Activated CD4-positive, CD25-positive, alpha-beta regulatory T cell (primary cell): ENCODE data around the gene GPR17.

Experiments used
- DNase-seq, 4 experiments: peaks; one replicate each; lab custom pipeline; 2025; lab: John Stamatoyannopoulos, UW

Gene GPR17

DNA sequence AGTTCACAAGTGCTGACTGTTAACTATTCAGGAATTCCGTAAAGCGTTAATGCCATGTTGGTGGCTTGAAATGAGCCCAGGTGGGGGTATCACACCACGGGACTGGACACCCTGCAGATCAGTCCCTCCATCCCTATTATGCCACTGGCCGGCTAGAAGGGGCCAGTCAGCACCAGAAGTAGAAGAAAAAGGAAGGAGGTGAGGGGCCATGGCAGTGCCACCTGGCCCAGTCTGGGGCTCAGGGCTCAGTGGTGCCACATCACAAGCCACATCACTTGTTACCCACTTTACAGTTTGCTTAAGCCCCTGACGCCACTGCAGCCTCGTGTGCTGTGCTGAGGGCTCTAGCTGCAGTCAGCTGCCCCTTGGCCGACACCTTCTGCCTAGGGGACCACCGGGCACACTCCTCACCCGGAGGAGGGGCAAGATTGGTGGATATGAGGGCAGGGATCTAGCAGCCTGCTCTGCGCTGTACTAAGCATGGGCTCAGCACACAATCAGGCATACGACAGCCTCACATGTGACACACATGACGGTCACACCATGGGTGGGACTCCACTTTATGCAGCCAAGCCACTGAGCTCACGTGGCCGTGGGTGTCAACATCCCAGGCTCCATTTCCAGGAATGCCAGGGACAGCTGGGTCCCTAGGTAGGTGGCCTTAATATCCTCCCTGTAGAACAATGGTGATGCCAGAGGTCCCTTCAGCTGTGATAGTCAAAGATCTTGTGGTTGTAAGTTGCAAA lies 25.8 kb downstream of the GPR17 start:
- DNase-seq, result no peak

DNA sequence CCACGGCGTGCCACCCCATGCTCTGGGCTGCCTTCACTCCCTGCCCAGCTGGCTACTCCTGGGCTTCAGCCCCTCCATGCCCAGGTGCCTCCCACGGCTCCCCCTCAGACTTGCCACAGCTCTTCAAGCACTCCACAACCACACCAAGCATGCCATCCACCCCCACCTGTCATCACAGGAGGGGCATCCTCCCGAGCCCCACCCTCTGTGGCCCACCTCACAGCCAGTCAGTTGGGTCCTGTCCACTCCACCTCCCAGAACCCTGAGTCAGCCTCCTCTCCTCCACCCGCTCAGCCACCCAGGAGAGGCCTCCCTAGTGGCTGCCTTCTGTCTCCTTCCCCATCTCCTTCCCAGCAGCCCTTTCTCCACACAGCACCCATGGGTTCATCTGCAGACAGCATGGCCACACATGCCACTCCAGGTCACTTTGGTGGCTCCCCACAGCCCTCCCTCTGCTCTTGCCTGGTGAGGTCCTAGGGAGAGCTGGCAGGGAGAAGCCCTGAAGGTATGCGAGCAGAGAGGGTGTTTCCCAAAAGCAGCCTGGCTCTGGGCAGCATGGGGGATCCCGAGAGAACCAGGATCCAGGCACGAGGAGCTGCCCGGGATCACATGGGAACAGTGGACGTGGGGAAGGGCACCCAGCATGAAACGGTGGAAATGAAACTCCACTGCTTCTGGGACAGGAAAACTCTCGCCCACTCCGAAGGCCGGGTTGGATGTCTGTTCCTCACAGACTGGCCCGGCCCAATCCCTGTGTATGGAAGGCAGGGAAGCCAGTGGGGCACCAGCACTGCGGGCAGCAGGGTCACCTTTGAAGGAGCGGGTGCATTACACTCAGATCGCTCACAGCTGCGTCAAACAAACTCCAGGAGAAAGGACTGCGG lies 26.6 kb downstream of the GPR17 start:
- DNase-seq, result no peak

DNA sequence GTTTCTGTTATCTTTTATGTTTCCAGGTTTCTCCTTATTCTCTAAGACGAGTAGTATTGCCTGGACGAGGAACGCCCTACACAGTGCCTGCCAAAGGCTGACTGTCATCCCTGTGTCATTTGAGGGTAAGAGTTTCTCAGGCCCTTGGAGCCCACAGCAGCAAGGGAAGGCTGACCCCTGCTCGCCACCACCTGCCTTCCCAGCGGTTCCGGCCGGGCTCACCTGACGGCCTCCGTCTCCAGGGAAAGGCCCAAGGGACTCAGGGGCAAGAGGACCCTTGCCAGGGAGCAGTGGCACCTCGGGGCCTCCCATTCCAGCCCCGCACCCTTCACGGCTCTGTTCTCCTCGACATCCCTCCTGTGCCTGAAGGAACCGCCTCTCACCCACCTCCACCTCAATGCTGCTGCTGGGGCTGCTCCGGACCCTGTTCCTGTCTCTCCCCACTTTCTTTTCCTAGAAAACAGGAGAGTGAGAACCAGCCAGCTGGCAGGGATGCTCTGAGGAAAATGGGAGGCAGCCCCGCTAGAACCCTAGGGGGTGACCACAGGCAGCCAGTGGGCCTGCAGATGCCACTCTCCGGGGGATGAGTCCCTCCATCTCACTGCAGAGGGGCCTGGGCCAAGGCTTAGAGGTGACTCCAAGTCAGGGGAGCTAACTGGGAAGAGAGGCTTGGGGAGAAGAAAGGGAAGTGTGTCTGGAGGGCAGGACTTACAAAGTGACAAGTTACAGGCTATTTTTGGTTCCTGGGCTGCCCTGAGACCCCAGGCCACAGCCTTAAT lies 27.5 kb downstream of the GPR17 start:
- DNase-seq, result no peak

DNA sequence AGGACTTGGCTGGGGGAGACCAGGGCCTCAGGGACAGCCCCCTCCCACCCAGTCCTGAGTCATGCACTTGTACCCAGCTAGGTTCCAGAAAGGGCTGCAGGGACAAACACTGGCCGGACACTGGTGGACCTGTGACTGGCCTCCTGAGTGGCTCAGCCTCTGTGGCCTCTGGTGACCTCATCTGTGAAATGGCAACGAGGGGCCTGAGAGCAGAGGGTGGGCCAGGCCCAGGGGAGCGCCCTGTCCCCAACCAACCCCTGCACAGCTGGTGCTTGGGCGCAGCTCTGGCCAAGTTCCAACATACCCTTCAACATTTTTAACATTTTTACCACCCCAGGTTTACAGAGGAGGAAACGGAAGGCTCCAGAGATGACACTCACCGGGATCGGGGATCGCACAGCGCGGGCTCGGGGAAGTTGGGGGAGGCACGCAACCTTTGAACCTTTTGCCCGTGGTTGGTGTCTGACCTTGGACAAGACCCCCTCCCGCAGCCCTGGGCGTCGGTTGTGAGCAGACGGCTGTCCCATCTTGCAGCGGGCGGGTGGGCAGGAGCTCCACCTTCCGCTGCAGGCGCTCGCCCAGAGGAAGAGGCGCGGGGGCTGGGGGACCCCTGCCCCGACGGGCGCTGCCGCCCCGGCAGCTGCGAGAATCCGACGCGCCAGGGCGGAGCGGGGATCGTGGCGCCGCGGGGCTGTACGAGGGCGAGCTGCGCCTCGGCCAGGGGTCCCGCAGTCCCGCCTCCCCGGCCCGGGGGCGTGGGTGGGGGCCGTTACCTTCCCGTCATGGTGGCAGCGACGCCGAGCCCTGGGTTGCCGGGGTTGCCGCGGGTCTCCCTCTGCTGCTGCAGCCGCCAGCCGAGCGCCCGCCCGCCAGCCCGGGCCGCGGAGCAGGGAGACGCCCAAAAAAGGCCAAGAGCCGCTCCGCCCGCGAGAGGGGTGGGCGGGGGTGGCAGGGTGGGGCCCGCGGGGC lies 28.6 kb downstream of the GPR17 start:
- DNase-seq, result no peak

DNA sequence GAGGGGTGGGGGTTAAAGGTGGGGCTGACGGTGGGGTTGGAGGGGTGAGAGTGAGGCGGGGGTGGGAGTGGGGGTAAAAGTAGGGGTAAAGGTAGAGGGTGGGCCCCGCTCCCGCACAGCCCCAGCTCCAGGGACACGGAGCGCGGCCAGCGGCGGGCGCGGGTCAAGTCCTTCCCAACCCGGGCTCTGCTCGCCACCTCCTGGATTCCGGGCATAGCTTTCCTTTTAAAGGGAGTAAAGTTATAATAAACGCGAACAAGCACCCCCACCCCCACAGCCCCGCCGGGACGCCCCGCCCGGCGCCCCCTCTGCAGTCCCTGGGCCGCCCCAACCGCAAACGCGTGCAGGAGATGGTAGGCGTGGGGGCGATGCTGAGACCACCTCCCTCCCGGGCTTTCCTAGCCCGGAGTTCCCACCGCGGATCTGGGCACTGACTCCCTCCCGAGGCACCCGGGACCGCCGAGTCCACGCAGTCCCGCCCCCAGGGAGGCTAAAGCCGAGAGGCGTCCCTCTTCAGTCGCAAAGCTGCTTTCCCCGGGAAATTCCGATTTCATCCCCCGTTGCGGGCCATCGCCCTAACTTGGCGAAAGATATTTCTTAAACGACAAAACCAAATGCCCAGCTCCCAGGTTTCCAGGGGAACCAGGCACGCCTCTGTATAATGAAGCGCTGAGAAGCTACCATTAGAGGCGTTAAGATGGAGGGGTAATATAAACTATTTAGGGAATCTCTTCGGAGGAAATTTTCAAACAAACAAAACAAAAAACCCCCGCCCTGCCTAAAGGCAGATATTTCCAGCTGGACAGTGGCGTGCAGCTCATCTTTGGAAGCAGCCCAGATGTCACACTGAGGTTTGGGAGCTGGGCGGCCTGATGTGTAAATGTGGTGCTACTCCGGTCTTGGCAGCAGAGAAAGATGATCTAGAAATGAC lies 29.6 kb downstream of the GPR17 start, which contains the start of gene LIMS2:
TSS of gene LIMS2 (minus strand) at position 200 of the 931 bp plus-strand sequence. CDS start 506 bp downstream, outside the sequence.
- DNase-seq, result no peak

DNA sequence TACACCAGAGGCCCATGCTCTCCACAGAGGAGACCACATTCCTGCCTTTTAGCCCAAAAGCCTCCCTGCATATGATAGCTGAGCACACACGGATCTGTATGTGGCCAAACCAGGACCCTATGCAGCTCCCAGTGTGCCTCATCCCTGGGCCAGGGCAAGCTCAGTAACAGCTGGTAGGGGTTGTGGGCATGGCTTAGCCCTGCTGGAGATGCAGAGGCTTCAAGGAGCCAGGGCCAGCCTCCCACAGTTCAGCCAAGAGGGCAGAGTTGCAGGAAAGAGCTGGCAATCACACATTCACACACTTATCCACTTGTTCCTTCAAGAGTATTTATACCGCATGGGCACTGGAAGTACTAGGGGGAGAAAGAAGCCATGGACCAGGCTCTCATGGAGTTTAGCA lies 31.0 kb downstream of the GPR17 start:
- DNase-seq, result no peak

DNA sequence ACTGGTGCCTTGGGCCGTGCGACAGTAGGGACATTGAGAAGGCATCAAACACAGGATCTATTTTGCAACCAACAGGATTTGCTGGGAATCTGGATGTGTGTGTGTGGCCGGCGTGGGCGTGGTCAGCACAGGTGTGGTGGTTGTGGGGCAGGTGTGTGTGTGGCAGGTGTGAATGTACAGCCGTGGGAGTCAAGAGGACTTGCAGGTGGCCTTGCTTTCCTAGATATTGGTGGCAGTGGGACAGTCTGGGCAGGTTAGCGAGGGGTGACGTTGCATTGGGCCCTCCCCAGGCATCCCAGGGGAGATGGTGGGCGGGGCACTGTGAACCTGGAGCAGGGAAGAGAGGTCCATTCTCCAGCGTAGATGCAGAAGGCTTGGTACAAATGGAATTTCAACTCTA lies 32.6 kb downstream of the GPR17 start:
- no peak for DNase-seq

DNA sequence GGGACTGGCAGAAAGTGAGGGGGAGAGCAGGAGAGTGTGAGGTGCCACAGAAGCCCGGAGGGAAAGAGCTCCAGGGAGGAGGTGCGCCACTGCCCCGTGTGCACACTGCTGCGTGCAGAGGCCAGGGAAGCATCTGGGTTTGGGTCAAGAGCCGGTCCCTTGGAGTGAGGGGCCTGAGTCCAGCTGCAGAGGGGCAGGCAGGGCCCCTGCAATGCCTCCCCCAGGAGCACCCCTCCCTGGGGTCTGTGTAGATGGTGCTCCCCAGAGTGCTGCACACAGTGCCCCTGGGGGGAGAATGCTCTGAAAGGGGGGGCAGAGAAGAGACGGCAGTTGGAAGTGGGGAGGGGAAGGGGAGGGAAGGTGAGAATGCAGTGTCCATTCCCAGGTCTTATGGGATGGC lies 33.0 kb downstream of the GPR17 start:
- DNase-seq, result no peak

DNA sequence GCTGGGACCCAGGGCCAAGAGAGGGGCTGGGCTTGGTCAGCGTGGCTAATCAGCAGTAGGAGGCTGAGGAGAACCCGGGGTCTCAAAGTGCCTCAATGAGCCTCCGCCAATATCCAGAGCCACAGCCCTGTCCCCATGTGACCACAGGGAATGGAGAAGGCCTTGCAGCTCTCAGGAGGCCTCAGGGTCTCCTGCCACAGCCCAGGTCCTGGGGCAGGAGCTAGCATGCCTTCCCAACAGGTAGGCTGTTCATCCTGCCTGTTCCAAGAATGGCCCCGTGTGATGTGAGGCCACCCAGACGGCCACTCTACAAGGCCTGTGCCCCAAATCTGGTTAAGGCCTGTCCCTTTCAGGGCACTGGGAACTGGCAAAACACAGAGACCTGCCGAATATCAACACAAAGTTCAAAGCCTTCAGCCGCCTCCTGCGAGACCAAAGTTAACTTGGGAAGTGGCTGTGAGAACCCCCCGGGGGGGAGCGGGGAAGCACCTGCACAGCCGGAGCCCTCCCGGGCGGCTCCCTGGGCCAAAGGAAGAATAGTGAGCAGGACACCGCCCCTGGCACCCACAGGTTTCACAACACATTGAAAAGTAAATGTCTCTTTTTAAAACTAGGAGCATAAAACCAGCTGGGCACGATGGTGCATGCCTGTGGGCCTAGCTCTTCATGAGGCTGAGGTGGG lies 33.9 kb downstream of the GPR17 start:
- no peak for DNase-seq

DNA sequence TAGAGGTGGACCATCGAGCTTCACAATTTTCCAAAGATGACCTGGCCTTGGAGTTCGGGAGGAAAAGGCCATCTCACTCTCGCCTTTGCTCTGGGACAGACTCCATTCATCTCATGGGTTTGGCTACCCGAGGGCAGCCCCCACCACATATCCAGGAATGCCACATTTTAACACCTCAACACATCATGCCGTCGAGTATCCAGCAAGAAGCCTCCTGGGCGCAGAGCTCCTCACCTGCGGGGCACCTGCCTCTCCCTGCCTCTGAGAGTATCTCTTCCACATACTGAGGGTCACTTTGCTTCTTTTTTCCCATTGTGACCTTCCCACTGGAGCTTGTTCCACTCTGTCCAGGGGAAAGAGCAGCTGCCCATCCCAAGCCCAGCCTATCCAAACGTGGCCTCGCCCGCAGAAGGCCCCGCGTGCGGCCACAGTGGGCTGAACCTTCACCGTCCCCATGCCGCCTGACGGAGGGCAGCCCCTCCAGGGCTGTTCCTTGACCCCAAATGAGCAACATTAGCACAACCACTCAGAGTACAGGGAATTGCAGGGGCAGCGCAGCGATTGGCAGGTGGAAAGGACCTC lies 34.8 kb downstream of the GPR17 start:
- DNase-seq, result no peak

DNA sequence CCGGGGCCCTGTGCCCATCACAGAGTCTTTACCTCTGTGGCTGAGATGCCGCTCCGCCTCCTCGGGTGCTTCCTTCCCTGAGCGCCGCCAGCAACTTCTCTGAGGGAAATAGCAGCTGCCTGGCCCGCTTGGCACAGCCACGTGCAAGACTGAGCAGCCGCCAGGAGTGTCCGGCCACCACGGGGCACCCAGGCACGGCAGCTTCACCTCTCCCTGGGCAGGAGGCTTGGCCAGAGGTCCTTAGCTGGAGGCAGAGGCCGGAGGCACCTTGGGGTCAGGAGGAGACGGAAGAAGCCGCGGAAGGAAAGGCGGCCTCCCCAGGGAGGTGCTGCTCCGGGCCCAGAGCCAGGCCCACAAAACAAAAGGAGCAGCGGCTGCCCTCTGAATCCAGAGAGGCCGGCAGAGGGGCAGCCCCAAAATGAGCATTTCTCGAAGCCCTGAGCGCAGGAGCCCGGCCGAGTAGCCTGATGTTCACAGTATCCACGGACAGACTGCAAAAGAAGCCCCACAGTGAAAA lies 35.4 kb downstream of the GPR17 start:
- no peak for DNase-seq

DNA sequence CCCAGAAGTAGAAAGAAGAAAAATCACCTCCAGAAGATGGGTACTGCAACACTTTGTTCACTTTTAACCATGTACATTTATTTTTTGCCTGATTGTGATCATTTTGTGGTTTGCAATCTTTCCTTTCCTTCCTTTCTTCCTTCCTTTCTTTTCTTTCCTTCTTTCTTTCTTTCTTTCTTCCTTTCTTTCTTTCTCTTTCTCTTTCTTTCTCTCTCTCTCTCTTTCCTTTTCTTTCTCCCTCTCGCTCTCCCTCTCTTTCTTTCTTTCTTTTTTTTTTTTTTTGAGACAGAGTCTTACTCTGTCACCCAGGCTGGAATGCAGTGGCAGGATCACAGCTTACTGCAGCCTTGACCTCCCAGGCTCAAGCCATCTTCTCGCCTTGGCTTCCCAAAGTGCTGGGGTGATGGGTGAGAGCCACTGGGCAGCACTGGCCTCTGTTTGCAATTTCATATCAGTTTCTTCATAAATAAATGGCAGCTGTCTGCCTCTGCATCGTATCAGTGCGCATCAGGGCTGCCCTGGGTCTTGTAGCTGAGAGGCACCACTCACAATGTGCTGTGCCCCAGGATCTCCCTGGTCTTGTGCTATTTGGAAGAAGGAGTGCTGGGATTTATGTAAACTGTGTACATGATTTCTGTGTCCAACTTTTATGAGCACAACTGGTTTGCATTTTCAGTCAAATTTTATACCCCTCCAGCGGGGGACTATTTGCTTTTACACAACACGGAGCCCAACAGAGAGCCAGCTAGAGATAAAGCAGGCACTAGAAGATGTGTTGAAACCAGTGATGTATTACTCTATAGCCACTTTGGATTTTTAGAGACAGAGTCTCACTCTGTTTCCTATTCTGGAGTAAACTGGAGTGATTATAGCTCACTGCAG lies 36.3 kb downstream of the GPR17 start:
- DNase-seq, result no peak

DNA sequence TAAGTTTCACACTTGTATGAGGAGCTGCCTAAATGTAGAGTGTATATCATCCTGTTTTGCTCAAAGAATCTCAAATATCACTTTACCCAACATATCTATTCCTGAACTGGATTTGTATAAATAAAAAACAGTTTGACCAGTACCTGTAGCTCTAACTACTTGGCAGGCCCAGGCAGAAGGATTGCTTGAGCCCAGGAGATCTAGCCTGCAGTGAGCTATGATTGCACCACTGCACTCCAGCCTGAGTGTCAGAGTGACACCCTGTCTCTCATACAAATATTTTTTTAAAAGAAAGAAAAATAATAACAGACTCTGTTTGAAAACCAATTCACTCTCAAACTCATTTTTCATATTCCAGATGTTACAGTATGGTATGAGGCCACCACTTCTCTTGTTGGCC lies 37.1 kb downstream of the GPR17 start:
- DNase-seq, result no peak

DNA sequence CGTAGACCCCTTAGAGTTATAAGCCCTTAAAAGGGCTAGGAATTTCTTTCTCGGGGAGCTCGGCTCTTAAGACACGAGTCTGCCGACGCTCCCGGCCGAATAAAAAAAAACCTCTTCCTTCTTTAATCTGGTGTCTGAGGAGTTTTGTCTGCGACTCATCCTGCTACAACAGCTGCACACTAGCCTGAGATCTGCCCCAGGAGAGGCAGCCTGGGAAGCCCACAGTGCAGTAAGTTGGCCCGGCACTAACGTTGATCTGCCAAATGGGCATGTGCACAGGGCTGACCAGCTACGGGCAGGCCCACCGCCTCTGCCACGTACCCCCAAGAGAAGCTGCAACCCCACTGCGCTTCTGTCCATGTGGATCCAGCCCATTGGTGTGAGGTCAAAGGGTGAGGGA lies 37.8 kb downstream of the GPR17 start:
- DNase-seq, result no peak

DNA sequence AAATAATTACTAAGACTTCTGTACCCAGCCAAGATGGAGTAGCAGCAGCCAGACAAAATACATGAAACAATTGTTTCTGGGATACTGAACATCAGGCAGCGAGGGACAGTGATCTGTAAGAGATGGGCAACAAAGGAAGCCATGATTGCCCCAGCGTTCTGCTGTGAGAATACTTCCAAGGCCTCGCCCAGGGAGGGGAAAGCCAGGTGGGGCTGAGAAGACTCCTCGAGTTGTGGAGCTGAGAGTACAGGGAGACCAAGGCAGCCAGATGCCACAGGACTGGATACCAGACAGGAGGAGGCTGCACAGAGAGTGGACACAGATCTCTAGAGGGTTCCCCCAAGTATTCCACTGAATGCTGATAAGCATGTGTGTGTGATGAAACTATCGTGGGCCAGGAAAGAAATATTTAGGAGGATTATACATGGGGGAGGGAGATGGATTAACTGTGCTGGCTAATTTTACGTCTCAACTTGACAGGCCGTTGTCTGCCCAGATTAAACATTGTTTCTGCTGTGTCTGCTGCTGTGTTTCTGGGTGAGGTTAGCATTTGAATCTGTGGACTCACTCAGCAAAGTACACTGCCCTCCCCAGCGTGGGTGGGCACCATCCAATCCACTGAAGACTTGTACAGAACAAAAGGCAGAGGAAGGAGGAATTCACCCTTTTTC lies 39.6 kb downstream of the GPR17 start:
- DNase-seq, result no peak

DNA sequence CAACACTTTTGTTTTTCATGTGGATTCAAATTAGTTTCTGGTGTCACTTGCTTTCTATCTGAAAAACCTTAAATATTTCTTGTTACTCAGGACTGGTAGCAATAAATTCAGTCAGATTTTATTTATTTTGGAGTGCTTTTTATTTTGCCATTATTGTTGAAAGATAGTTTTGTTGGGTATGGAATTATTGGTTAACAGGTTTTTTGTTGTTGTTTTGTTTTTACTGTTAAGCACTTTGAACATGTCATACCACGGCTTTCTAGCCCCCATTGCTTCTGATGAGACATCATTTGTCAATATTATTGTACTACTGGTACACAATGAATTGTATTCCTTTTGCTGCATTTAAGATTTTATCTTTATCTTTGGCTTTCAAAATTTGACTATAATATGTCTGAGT lies 42.5 kb downstream of the GPR17 start:
- no peak for DNase-seq

DNA sequence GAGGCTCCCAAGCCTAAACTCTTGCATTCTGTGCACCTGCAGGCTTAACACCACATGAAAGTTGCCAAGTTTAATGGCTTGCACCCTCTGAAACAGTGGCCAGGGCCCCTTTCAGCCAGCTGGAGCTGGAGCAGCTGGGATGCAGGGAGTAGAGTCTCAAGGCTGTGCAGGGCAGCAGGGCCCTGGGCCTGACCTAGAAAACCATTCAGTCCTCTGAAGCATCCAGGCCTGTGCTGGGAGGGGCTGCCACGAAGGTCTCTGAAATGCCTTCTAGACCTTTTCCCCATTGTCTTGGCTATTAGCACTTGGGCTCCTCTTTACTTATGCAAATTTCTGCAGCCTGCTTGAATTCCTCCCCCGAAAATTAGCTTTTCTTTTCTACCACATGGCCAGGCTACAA lies 44.7 kb downstream of the GPR17 start:
- no peak for DNase-seq
